ENCODE results near the gene OLFML3.
"Not testable (repeated sequence)": the region's sequence is repeated elsewhere in the genome, so short reads cannot be mapped to it uniquely, and the experiment has no call there.

Gene OLFML3

DNA sequence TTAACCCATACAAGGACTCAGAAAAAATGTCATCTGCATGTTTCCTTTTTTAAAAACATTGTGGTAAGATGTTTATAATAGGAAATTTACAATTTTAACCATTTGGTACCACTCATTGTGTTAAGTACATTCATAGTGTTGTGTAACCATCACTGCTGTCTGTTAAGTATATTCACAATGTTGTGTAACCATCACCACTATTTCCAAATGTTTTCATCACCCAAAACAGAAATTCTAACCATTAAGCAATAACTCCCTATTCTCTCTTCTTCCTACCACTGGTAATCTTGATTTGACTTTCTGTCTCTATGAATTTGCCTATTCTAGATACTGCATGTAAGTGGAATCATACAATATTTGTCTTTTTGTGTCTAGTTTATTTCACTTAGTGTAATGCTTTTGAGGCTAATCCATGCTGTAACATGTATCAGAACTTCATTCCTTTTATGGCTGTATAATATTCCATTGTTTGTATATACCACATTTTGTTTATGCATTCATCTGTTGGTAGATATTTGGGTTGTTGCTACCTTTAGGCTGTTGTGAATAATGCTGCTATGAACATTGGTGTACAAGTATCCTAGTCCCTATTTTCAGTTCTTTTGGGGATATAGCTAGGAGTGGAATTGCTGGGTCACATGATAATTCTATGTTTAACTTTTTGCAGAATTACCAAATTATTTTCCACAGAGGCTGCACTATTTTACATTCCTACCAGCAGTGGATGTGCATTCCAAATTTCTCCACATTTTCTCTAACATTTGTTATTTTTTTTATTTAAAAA lies 36.1 kb upstream of the OLFML3 start:
- H3K4me3 ChIP-seq (ENCODE audit: low read length), result no peak overlapping the region

DNA sequence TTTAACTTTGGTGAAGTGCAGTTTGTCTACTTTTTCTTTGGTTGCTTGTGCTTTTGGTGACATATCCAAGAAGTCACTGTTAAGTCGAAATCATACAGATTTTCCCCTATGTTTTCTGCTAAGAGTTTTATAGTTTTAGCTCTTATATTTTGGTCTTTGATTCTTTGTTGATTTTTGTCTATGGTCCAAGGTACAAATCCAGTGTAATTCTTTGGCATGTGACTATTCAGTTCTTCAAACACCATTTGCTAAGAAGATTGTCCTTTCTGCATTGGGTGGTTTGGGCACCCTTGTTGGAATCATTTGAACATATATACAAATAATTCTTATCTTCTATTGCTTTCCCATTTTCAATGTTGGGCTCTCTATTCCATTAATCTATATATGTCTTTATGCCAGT lies 33.9 kb upstream of the OLFML3 start:
- H3K4me3 ChIP-seq (ENCODE audit: low read length), result no peak overlapping the region
- TF ChIP-seq, protein P1, sequence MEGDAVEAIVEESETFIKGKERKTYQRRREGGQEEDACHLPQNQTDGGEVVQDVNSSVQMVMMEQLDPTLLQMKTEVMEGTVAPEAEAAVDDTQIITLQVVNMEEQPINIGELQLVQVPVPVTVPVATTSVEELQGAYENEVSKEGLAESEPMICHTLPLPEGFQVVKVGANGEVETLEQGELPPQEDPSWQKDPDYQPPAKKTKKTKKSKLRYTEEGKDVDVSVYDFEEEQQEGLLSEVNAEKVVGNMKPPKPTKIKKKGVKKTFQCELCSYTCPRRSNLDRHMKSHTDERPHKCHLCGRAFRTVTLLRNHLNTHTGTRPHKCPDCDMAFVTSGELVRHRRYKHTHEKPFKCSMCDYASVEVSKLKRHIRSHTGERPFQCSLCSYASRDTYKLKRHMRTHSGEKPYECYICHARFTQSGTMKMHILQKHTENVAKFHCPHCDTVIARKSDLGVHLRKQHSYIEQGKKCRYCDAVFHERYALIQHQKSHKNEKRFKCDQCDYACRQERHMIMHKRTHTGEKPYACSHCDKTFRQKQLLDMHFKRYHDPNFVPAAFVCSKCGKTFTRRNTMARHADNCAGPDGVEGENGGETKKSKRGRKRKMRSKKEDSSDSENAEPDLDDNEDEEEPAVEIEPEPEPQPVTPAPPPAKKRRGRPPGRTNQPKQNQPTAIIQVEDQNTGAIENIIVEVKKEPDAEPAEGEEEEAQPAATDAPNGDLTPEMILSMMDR (conservative IDR thresholded peaks at IDR 0.05; ENCODE audit: low read length), result no peak
- no peak for DNase-seq (ENCODE audit: low read depth)

More for the DNA sequence above, 36.1 kb upstream of the OLFML3 start:
- TF ChIP-seq, protein P1 (conservative IDR thresholded peaks at IDR 0.05; ENCODE audit: low read length), result 0 out of 2 replicates have a peak, but pooled peaks have one; percentile 9
- peak; percentile 81 for DNase-seq (ENCODE audit: low read depth)

DNA sequence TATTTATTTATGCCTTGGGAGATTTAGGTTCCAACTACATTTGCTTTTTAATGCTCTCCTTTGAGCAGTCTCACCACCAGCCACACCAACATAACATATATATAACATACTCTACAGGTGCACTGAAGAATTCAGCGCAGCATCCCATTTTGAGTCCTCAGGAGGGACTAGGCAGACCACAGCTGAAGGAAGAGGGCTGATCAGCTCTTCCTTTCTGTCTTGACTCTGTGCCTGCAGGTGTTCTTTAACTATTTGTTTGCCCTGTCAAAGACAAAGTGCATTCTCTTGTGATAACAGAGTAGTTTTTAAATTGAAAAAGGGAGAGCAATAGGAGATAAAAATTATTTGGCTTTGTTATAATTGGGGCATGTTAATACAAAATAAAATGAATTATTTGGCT lies 33.2 kb upstream of the OLFML3 start:
- no peak overlapping the region for H3K4me3 ChIP-seq (ENCODE audit: low read length)
- TF ChIP-seq, protein P1 (conservative IDR thresholded peaks at IDR 0.05; ENCODE audit: low read length), result no peak
- DNase-seq (ENCODE audit: low read depth), result no peak

DNA sequence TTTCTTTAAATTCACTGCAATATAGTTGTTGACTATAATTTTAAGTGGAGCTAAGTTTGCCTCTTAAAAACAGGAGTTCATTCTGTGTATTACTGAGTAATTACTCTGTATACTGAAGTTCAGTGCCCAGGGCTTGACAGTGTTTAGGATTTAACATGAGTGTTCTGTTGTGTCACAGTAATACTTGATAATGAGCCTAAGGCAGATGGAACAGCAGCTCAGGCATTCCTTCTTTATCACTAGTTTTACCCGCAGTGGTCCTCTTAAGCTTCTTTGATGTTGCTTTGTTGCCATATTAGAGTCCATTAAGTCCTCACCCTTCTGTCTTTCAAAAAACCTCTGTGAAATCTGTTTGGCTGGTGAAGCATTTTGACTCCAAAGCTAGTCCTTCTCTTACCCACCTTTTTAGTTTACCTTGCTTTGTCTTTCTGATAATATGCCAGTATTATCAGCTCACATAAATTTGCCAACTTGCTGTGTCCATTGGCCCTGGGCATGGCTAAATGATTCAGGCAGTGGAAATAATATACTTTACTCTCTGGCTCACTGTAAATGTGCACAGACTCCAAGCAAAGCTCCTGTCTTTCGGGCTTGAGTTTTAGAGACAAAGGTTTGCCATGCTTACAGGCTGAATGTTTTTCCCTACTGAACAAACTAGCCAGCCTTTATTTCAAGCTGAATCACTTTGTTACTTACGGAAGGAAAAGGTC lies 32.4 kb upstream of the OLFML3 start:
- DNase-seq (ENCODE audit: low read depth), result no peak
- no peak overlapping the region for H3K4me3 ChIP-seq (ENCODE audit: low read length)
- TF ChIP-seq, protein P1 (conservative IDR thresholded peaks at IDR 0.05; ENCODE audit: low read length), result no peak

DNA sequence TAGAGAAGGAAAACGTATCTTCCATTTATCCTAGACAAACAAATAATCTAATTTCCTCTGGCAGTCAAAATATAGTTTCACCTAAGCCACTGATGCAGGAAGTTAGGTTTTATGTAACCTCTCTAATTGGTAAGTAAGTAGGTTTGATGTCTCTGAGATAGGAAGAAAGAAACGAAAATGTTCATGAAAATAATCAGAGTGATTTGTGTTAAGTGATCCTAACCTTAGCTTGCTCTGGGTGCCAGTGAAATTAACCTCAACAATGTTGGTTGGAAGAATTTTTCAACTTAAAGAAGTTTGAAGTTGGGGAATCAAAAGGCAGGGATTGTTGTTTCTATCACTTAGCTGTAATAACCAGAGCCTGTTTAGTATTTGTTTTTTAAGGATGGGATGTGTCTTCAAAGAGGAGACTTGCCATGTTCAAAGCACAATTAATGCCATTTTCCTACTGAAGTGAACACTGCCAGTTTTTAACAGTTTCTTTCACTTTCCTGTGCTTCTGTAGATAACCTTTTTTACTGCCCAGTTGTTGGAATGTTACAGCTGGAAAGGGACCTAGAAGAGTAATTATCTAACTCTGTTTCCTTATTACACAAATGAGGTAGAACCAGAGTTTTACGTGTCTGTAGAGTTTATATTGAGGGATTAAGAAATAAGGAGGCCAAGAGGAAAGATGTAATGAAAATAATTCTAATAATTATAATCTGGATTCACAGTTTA lies 31.7 kb upstream of the OLFML3 start:
- TF ChIP-seq, protein P1 (conservative IDR thresholded peaks at IDR 0.05; ENCODE audit: low read length), result no peak
- no peak for DNase-seq (ENCODE audit: low read depth)
- no peak overlapping the region for H3K4me3 ChIP-seq (ENCODE audit: low read length)

DNA sequence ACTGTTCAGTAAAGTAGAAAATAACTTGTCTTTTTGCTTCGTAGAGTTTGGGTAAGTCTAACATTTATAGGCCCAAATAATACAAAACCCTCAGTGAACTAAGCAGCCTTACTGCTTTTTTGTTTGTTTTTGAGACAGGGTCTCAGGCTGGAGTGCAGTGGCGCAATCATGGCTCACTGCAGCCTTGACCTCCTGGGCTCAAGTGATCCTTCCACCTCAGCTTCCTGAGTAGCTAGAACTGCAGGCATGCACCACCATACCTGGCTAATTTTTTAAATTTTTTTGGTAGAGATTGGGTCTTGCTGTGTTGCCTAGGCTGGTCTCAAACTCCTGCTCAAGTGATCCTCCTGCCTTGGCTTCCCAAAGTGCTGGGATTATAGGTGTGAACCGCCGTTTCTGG lies 31.1 kb upstream of the OLFML3 start:
- H3K4me3 ChIP-seq (ENCODE audit: low read length); DNase-seq (ENCODE audit: low read depth): not testable (repeated sequence)

DNA sequence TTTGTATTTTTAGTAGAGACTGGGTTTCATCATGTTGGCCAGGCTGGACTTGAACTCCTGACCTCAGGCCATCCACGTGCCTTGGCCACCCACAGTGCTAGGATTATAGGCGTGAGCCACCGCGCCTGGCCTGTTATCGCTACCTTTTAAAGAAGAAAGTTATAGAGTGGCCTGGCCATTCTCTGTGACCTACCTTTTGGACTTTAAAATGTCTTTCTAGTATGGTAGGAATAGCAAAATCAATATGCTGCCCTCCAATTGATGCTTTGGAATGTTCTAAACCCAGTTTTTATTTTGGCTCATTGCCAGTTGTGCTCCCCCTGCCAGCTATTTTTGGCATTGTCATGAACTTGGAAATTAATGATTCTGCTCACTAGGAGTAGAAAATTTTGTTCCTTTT lies 30.3 kb upstream of the OLFML3 start:
- no peak for DNase-seq (ENCODE audit: low read depth)
- no peak overlapping the region for H3K4me3 ChIP-seq (ENCODE audit: low read length)
- TF ChIP-seq, protein P1 (conservative IDR thresholded peaks at IDR 0.05; ENCODE audit: low read length), result peak; percentile 45

Data from AG10803 (cell line).